Sigmoid colon (tissue), 4 donors: ENCODE data around the gene MMP2.

Experiments
- CTCF ChIP-seq, 4 experiments: fragments of 450-650 bp in 3 of 4; fragments of 200-600 bp in 1 of 4; IDR thresholded peaks; one replicate each; pipeline ENCODE4 v1.5.1; 2016 to 2019; ENCODE audit warnings: antibody characterized with exemption in 4 of 4, mild to moderate bottlenecking in 3 of 4, moderate library complexity in 2 of 4
- POLR2A ChIP-seq, 2 donors: fragments of 450-650 bp; IDR thresholded peaks; one replicate each; pipeline ENCODE4 v1.6.1; 2016; ENCODE audit warnings: antibody characterized with exemption in 2 of 2, mild to moderate bottlenecking in 2 of 2, moderate library complexity in 2 of 2
- POLR2AphosphoS5 ChIP-seq, 4 donors: sonication (generic); formaldehyde crosslinking; IDR thresholded peaks; one replicate each; pipeline ENCODE4 v1.6.1; 2017; ENCODE audit warnings: antibody characterized with exemption in 4 of 4

GRCh38 chr16:55542459-55543082 lies 63.6 kb downstream of the MMP2 start:
- no peak for TF ChIP-seq CTCF (IDR thresholded peaks at IDR 0.05)
- TF ChIP-seq POLR2AphosphoS5 (IDR thresholded peaks at IDR 0.05) = no peak
- TF ChIP-seq POLR2A (IDR thresholded peaks at IDR 0.05) = no peak
